HG03039 (cell line): ENCODE measurements around the gene KCNAB1.
"Not testable (repeated sequence)": the region's sequence is repeated elsewhere in the genome, so short reads cannot be mapped to it uniquely, and the experiment has no call there.

Experiments used
- ATAC-seq: cut with Tn5 transposase; IDR thresholded peaks from one replicate; pipeline ENCODE4 v1.9.1; 2021; ENCODE audit warnings: mild to moderate bottlenecking, moderate library complexity; ENCODE audit not compliant: unreplicated experiment

The KCNAB1 gene

DNA sequence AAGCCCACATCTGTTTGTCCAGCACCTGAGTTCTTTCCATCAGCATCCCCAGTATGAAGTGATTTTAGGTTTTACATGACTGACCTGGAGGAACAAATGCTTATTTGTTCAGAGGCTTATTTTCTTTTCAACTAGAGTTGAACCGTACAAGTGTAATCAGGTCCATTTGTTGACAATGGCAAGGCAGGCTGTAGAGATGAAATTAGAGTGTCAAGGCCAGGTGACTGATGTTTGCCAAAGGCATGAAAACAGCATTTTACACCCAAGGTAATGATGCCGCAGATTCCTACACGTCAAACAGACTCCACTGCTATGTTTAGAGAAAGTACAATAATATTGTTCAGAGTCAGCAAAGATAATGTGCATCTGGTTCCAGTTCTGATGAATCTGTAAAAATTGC lies 96.5 kb downstream of the KCNAB1 start:
- ATAC-seq = no peak

DNA sequence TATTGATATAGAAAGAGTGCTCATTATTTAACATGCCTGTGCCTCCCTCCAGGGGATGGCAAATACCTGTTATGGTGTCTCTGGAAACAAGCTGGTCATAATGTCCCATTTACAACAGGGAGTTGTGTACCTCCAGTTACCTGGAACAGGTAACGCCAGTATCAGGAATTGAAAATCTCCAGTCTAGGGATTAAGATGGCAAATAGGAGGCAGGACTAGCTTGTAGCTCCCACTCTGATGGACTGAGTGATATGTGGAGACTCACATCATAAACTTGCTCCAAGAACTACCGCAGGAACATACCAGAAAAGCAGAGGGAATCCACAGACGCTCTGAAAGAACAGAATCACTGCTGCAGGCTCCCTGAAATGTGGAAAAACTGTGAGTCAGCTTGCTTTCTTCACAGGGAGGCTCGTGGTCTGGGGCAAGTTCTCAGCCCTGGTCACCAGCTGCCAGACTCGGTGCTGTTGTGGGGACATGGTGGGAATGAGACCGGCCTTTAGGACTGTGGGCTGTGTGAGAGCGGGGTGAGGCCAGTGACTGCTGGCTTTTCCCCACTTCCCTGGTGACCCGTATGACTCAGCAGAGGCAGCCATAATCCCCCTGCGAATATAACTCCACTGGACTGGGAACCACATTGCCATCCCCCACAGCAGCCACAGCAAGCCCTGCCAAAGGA lies 97.4 kb downstream of the KCNAB1 start:
- ATAC-seq = no peak

DNA sequence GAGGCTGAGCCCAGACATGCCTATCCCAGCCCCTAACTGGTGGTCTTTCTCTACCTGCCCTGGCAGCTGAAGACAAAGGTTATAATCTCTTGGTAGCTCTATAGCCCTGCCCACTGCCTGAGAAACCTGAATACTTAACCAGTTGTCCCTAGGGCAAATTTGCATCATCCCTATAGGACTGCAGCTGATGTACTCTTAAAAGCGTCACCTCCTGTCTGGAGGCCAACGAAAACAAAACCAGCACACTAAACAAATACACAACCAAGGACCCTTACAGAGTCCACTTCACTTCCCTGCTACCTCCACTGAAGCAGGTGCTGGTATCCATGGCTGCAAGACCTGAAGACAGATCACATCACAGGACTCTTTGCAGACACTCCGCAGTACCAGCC lies 98.0 kb downstream of the KCNAB1 start:
- no peak for ATAC-seq

DNA sequence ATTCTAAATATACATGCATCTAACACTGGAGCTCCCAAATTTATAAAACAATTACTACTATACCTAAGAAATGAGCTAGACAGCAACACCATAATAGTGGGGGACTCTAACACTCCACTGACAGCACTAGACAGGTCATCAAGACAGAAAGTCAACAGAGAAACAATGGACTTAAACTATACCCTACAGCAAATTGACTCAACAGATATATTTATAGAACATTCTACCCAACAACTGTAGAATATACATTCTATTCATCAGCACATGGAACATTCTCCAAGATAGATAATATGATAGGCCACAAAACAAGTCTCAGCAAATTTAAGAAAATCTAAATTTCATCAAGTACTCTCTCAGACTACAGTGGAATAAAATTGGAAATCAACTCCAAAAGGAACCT lies 102.0 kb downstream of the KCNAB1 start:
- ATAC-seq = not testable (repeated sequence)

DNA sequence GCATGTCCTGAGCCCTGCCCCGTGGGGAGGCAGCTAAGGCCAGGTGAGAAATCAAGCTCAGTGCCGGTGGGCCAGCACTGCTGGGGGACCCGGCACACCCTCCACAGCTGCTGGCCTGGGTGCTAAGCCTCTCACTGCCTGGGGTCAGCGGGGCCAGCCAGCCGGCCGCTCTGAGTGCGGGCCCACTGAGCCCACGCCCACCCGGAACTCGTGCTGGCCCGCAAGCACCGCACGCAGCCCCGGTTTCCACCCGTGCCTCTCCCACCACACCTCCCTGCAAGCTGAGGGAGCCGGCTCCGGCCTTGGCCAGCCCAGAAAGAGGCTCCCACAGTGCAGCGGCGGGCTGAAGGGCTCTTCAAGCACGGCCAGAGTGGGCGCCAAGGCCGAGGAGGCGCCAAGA lies 103.7 kb downstream of the KCNAB1 start:
- not testable (repeated sequence) for ATAC-seq

DNA sequence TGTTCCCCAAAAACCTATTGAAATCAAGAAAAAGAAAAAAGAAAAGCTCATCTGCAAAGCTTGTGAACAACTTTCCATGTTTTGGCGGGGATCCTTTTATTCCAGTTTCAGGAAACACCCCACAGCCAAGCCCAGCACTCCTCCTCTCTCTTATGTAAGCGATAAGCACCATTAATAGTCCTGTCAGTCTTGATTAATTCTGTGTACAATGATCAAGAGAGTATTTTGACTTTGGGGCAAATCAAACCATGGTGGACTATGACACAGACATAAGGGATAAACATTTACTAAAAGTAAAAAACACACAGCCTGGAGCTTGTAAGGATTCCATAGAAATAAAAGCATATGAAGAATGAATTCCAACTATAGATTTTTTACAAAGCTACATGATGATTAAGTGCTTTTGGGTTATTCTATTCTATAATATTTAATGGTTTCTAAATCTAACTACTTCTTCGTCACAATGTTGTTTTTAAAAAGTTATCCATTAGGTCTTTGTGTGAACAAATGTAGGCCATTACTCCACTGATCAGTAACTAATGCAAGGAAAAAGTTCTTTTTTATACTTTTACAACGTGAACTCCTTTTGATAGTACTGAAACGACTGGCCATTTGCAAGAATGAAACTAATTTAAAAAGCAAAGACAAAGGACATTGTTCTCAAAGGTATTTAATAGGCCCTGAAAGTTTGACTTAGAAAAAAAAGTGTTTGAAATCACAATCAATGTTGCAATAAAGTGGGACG lies 106.5 kb downstream of the KCNAB1 start:
- ATAC-seq = no peak

DNA sequence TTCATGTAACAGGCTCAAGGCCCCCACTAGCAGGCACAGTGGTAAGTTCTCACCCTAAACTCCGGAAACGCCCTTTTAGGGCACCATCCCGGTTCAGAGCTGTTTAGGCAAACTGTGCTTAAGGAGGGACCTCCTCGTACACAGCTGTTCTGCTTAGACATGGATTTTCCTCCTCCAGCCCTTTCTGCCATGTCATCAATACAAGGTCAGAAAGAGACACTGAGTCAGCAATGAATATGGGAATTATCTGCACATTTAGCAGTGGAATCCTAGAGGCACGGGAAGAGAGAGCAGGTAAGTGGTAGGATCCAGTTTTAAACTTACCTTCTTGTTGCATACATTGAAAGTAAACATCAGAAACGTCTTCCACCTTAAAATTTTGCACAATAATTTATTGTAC lies 107.3 kb downstream of the KCNAB1 start:
- ATAC-seq = no peak

DNA sequence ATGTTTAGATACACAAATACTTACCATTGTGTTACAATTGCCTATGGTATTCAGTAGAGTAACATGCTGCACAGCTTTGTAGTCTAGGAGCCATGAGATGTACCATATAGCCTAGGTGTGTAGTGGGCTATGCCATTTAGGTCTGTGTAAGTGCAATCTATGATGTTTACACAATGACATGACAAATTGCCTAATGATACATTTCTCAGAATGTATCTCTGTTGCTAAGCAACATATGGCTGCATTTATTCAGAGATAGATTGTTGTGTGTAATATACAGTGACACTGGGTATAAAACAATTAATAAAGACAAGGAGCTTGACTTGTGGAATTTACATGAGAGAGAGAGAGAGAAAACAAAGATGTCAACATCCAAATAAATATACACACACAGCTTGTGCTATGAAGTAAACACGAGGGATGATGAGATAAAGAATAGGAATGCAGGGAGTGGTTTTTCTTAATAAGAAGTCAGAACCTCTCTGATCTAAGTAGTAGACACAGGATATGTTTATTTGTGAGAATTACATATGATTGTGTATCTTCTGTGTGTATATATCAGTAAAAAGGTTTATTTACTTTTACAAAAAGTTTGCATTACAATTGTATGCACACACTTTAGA lies 110.0 kb downstream of the KCNAB1 start:
- ATAC-seq = no peak

DNA sequence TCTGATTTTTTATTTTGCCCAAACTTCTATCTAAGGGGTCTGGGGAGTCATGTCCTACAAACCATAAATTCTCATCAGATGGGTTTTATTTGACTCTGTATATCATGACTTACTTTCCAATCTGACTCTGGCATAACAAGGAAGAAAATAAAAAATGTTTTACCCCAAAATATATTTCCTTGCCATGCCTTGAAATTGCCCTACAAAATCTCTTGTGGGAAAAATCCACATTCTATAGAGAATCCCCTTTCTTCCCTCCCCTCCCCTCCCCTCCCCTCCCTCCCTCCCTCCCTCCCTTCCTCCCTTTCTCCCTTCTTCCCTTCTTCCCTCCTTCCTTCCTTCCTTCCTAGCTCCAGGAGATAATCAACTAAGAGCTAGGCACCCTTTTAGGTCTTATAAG lies 110.8 kb downstream of the KCNAB1 start:
- ATAC-seq = not testable (repeated sequence)

DNA sequence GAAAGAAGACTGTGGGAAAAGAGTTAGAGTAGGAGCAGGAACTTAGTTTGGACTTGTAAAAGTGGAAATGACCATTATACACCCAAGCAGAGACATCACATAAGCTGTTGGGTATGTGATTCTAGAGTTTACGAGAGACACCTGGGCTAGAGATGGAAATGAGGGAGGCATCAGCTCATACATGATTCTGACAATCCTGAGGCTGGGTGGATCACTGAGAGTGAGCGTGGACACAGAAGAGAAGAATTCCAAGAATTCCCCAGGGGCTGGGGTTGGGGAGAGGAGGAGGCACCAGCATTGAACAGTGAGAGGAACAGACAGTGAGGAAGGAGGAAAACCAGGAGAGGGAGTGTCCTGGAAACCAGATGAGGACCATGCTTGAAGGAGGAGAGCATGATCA lies 113.5 kb downstream of the KCNAB1 start:
- no peak for ATAC-seq

DNA sequence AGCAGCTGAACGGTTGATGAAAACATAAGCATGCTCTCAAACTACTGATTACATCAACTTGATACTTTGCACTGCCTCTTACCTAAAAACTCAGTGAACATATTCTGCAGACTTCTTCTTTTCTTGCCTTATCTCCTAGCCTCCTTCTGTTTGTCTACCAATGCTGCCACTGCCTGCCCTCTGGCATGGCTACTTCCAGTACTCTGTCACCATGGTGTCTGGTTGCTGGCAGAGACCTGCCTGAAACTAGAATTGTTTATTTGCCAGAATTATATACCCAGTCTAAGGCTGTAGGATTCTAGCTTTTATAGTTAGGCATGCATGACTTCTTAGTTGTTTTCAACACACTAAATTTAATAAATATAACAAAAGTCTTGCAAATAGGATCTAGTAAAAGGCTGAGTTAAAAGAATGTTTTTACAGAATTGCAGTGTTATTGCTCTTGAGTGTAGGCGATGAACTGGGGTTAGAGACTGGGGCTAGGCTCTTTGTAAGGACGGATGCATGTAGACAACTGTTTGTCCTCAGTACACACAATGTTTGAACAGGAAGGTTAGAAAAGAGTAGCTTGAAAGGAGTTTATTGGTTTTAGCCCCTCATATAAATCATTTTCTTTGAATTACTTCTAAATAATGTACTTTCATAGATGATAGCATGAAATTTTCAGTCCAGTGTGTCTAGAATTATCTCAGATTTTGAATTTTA lies 116.3 kb downstream of the KCNAB1 start:
- ATAC-seq = no peak

DNA sequence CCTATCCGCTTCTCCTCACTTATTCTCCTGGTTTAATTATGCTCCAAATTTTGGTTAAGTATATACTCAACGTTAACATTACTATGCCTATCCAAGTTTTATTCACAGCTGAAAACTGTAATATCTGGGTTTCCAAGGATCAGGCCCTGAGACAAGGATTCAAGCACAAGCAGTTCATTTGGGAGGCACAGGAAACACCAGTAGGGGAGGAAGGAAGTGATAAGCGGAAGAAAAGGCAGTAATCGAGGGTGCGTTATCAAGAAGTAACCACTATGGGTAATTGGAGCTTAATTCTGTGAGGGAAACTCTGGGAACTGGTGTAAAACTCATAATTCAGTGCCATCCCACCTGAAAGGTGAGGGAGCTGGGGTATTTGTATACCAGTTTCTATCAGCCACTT lies 120.3 kb downstream of the KCNAB1 start:
- no peak for ATAC-seq

DNA sequence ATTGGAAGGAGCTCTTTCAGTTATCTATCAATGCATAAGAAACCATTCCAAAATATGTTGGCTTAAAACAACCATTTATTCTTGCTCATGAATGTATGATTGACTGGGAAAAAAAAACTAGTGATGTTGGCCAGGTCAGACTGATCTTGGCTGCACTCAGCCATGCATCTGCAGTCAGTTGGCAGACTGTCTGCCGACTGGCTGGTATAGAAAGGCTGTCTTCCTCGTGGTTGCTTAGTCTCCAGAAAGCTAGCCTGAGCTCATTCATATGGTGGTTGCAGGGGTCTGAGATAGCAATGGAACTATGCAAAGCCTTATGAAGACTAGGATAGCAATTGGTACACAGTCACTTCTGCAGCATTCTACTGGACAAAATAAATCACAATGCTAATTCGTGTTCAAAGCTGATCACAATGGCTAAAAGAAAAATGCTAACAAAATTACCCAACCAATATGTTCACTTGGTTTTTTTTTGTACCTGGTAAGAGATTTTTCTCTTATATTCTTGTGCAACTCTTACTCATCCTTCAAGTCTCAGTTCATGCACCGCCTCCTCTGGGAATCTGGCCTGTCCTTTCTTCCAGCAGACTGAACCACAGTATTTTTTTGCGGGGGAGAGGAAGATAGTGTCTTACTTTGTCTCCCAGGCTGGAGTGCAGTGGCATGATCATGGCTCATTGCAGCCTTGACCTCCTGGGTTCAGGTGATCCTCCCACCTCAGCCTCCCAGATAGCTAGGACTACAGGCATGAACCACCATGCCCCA lies 126.8 kb downstream of the KCNAB1 start:
- no peak for ATAC-seq

DNA sequence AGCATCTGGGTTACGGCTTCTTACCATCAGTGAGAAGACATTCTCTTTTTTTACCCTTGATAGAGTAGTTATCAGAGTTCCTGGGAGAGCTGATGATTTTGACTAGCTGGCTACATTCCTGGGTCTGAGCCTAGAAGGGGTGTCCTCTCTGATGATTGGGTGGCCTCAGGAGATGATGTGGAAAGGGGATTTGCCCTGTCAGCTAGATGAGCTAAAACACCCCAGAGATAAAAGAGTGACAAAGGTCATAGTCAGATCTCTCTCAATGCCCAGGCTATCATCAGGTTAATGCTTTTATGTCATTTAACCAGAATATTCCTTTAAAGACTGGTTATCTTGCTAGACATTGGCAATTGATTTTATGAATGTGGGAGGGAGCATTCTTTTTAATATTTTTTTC lies 130.2 kb downstream of the KCNAB1 start:
- ATAC-seq = no peak

DNA sequence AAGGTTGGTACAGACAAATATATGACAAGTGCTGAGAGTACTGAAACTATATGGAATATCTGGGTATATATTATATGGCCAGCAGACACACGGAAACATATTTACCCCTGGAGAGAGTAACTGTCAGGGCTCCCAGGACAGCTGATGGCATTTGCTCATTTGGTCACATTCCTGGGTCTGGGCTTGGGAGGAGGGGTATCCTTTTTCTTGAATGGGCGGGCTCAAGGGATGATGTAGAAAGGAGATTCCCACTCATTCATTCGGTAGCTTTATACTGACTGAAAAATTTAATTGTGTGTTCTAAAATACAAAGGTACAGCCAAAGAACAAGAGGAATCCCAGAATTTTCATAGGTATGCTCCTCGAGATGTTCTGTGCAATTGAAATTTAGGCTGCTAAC lies 131.0 kb downstream of the KCNAB1 start:
- ATAC-seq = no peak

DNA sequence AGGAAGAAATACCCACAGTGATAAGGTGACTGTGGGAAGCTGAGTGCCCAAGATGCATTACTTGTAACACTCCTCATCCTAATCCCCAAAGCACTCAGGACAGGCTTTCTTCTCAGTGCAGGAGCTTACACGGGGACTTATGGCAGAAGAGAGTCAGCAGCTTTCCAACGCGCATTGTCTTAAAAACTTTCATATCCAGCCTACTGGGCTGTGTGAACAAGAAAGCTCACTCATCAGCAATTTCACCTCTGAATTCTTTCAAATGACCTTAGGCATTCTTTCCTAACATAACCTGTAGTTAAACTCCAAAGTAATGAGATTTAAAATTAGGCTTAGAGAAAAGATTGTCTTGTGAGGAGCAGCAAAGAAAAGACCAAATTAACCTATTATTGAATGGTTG lies 132.3 kb downstream of the KCNAB1 start:
- ATAC-seq = no peak

DNA sequence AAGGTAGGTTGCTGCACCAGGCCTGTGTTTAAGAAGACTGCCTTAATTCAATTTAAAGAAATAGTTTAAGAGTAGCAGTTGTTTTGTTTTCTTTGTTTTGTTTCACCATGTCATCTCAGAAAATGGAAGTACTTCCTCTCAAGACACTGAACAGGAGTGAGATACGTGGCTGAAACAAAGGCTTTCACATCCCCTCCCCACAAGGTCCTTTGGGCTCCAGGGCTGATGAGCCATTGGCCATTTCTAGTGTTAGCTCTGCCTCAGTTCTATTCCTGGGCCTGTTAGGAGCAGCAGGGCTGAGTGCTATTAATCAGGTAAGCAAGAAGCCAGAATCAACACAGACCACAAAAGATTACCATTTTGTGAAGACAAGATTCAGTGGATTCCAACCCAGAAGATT lies 132.8 kb downstream of the KCNAB1 start:
- peak; percentile 68 for ATAC-seq

DNA sequence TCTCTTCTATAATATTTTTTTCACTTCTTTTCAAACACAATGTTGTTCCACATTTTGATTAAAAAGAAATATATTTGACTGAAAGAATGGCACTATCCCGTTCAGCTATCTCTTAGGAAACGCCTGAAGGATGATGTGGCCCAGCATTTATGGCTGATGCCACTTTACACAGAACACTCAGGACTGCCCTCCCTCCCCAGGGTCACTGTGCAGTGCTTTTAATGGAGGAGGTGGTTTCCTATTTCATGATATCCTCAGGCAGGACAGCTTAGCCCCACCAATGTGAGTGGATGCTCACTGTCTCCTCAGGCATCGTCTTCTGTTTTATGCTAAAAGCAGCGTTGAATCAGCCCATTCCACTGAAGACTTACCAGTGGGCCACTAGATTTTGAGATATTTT lies 135.9 kb downstream of the KCNAB1 start:
- no peak for ATAC-seq

DNA sequence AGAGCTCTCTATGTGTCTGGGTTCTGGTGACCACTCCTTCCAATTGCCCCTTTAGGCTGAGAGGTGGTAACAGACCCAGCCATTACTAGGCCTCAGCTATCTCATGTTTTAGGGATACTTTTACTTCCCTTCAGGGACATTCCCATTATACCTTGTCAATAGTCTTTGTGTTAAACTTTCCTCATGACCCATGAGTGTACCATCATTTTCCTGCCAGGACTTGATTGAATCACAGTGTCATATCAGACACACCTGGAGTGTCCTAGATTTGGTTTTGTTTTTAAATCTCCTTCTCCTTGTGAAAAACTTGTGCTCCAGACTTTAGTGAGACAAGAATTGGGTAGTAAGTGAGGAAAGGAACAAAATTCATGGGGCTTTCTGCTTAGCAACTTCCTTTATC lies 136.6 kb downstream of the KCNAB1 start:
- no peak for ATAC-seq

DNA sequence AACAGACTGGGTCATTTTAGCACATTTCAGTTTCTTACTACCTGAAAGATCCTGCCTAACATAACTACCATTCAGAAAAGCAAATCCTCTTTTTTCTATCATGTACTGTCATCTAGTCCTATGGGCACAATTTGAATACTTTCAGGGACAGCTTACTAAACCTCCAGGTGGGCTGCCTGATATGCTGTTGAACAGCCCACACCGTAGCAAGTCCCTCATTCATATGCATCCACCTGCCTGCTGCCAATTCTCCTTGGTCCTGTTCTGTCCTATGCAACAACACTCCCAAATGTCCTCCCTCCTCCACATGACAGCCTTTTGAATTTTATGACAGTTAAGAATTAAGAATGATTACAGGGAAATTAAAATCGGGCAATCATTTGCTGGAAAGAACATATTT lies 137.9 kb downstream of the KCNAB1 start:
- ATAC-seq = no peak

DNA sequence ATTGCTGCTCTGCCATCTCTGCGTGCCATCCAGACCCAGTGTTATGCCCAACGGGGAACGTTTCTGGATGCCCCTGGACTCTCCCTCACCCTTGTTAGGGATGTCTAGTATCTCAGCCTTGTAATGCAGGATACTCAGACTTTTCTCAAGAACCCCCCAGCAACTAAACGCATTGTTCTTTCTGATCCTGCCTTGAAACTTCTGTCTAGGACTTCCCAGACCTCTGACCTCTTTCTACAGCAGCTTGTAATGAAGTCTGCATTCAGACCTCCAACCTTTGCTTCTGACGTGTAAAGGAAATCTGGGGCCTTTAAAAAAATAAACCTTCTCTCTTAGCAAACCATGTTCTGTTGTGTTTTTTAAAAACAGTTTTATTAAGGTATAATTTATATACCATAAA lies 139.5 kb downstream of the KCNAB1 start:
- ATAC-seq = no peak
